ENCODE measurements around the gene TMEM31. TPM values are rescaled to one million over a fixed set of nuclear protein-coding genes. Genes with fewer than 3 reads are reported as not detected.
"Not testable (repeated sequence)": the region's sequence is repeated elsewhere in the genome, so short reads cannot be mapped to it uniquely, and the experiment has no call there.

Gene TMEM31
- total RNA-seq, 1 experiment from 2014 or later: 0.40 TPM

DNA sequence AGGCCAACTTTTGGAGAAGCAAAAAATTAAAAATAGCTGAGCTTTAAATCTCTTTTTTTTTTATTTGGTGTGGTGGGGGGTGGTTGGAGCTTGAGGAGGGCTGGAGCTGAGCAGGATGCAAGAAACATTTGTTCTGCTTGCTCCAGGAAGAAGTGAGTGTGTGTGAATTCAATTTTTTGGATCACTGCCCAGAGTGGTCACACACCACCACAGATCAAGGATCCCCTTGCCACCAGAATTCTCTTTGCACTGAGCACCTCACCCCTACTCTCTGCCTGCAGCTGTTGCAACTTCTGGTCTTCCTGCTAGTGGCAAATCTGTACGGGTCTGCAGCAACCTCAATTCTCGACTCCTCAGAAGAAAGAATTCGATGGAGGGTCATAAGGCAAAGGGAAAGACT, 46.0 kb downstream of the TMEM31 start:
- Histone ChIP-seq H3K36me3 (ENCODE audit: low read depth, low read length) (no peaks in the 10 kb centered on the region), H3K9me2 (replicated peaks; ENCODE audit: low read length) (no peaks in the 10 kb centered on the region), H3K27ac (ENCODE audit: low read length) (no peak overlapping the region), H3K79me2 (ENCODE audit: low read length) (no peaks in the 10 kb centered on the region), H2AFZ (ENCODE audit: low read length) (no peak overlapping the region), H3K4me3 (ENCODE audit: low read length) (no peak overlapping the region), H3K27me3 (ENCODE audit: low read length) (0 out of 2 replicates have a peak, but pooled peaks cover 5% of the 10 kb centered on the region), H3K9me3 (ENCODE audit: low read length) (0 out of 2 replicates have a peak, but pooled peaks cover 4% of the 10 kb centered on the region), H3F3A (ENCODE audit: low read length, unreplicated experiment) (no peaks in the 10 kb centered on the region), H3K4me1 (ENCODE audit: insufficient read depth, low read length) (no peaks in the 10 kb centered on the region), H3K4me2 (ENCODE audit: low read length) (no peak overlapping the region), H3K9ac (ENCODE audit: low read length) (no peak overlapping the region), H4K20me1 (ENCODE audit: low read length) (no peaks in the 10 kb centered on the region)
- no peak for ATAC-seq
- CTCF ChIA-PET: no interaction called here
- BruUV-seq (replicated peaks): no TSS peak
- POLR2A ChIA-PET (ENCODE audit: unreplicated experiment): no interaction called here
- intact Hi-C loops (cut with micrococcal nuclease): no loop called here
- TF ChIP-seq EZH2phosphoT487 (IDR thresholded peaks at IDR 0.05; ENCODE audit: borderline replicate concordance, low read length): no peak
- no peak for TF ChIP-seq EZH2 (IDR thresholded peaks at IDR 0.05; ENCODE audit: low read length, unreplicated experiment)
- no peak for TF ChIP-seq CTCF (conservative IDR thresholded peaks at IDR 0.05; ENCODE audit: low read depth, low read length)
- no peak for DNase-seq

- TF ChIP-seq CTCF (conservative IDR thresholded peaks at IDR 0.05; ENCODE audit: low read depth, low read length) (no peak), EZH2 (IDR thresholded peaks at IDR 0.05; ENCODE audit: low read length, unreplicated experiment) (no peak), EZH2phosphoT487 (IDR thresholded peaks at IDR 0.05; ENCODE audit: borderline replicate concordance, low read length) (no peak)
- ChIA-PET POLR2A (ENCODE audit: unreplicated experiment) (no interaction called here), CTCF (no interaction called here)
- H3F3A ChIP-seq (ENCODE audit: low read length, unreplicated experiment): no peaks in the 10 kb centered on the region
- no peaks in the 10 kb centered on the region for H3K4me1 ChIP-seq (ENCODE audit: insufficient read depth, low read length)
- no peaks in the 10 kb centered on the region for H4K20me1 ChIP-seq (ENCODE audit: low read length)
- no peak overlapping the region for H2AFZ ChIP-seq (ENCODE audit: low read length)
- H3K9me2 ChIP-seq (replicated peaks; ENCODE audit: low read length): no peaks in the 10 kb centered on the region
- no peak for ATAC-seq
- no peak overlapping the region for H3K4me3 ChIP-seq (ENCODE audit: low read length)
- H3K9me3 ChIP-seq (ENCODE audit: low read length): 0 out of 2 replicates have a peak, but pooled peaks cover 4% of the 10 kb centered on the region
- 0 out of 2 replicates have a peak, but pooled peaks cover 5% of the 10 kb centered on the region for H3K27me3 ChIP-seq (ENCODE audit: low read length)
- H3K79me2 ChIP-seq (ENCODE audit: low read length): no peaks in the 10 kb centered on the region
- intact Hi-C loops (cut with micrococcal nuclease): no loop called here
- no peak overlapping the region for H3K9ac ChIP-seq (ENCODE audit: low read length)
- H3K27ac ChIP-seq (ENCODE audit: low read length): no peak overlapping the region
- BruUV-seq (replicated peaks): no TSS peak
- no peak overlapping the region for H3K4me2 ChIP-seq (ENCODE audit: low read length)
- no peaks in the 10 kb centered on the region for H3K36me3 ChIP-seq (ENCODE audit: low read depth, low read length)
- no peak for DNase-seq
Measured at GRCh38 chrX:103758555-103758954, 47.8 kb downstream of the TMEM31 start.

GRCh38 chrX:103763541-103763940, 52.8 kb downstream of the TMEM31 start:
- H3F3A ChIP-seq (ENCODE audit: low read length, unreplicated experiment); H2AFZ ChIP-seq (ENCODE audit: low read length); H3K9me3 ChIP-seq (ENCODE audit: low read length); H3K4me2 ChIP-seq (ENCODE audit: low read length); H3K9me2 ChIP-seq (replicated peaks; ENCODE audit: low read length); H3K4me1 ChIP-seq (ENCODE audit: insufficient read depth, low read length); CTCF ChIA-PET; H3K4me3 ChIP-seq (ENCODE audit: low read length); H3K27me3 ChIP-seq (ENCODE audit: low read length); BruUV-seq (replicated peaks); ATAC-seq; DNase-seq; intact Hi-C loops (cut with micrococcal nuclease); H3K36me3 ChIP-seq (ENCODE audit: low read depth, low read length); H3K79me2 ChIP-seq (ENCODE audit: low read length); H3K27ac ChIP-seq (ENCODE audit: low read length); H3K9ac ChIP-seq (ENCODE audit: low read length); POLR2A ChIA-PET (ENCODE audit: unreplicated experiment); H4K20me1 ChIP-seq (ENCODE audit: low read length): not testable (repeated sequence)

Other genes with a start within 250 kb of the TMEM31 start
- 0.04 TPM in 1 of 2 replicates, not detected in the other for gene RAB40A, start 191.4 kb upstream of the TMEM31 start, total RNA-seq (2014; rRNA removed)
- 29.8 and 40.8 TPM in 2 replicates for gene TCEAL4, start 125.4 kb upstream of the TMEM31 start, total RNA-seq (2014; rRNA removed)
- 18.3 and 21.1 TPM in 2 replicates for gene TCEAL3, start 102.9 kb upstream of the TMEM31 start, total RNA-seq (2014; rRNA removed)
- gene TCEAL1, start 81.9 kb upstream of the TMEM31 start, total RNA-seq (2014; rRNA removed): 22.8 and 26.3 TPM in 2 replicates
- 349 and 414 TPM in 2 replicates for gene MORF4L2, start 24.2 kb upstream of the TMEM31 start, total RNA-seq (2014; rRNA removed)
- not detected in 2 replicates for gene PLP1, start 65.9 kb downstream of the TMEM31 start, total RNA-seq (2014; rRNA removed)
- gene RAB9B, start 121.3 kb downstream of the TMEM31 start, total RNA-seq (2014; rRNA removed): 1.2 and 1.5 TPM in 2 replicates

Measured in PC-3 (cell line).